Muscle layer of duodenum (tissue), 2 donors: ENCODE results near the gene ARHGEF28.

Experiments used
- H3K27ac ChIP-seq: one replicate; pipeline ENCODE4 v1.7.0; 2013; ENCODE audit warnings: mild to moderate bottlenecking, low read length
- H3K27me3 ChIP-seq: one replicate; pipeline ENCODE4 v1.7.0; 2013; ENCODE audit warnings: low read depth, mild to moderate bottlenecking, control low read depth, low read length
- H3K36me3 ChIP-seq, 2 donors: one replicate each; pipeline ENCODE4 v1.7.0; 2013; ENCODE audit warnings: low read length in 2 of 2, control low read depth in 1 of 2, mild to moderate bottlenecking in 1 of 2; ENCODE audit not compliant: insufficient read depth in 2 of 2, control insufficient read depth in 1 of 2
- H3K4me1 ChIP-seq, 2 donors: one replicate each; pipeline ENCODE4 v1.7.0; 2013; ENCODE audit warnings: low read length in 2 of 2, mild to moderate bottlenecking in 2 of 2, control low read depth in 1 of 2, moderate library complexity in 1 of 2; ENCODE audit not compliant: insufficient read depth in 2 of 2, control insufficient read depth in 1 of 2
- H3K4me3 ChIP-seq, 2 donors: one replicate each; pipeline ENCODE4 v1.7.0; 2013; ENCODE audit warnings: low read length in 2 of 2, low read depth in 1 of 2, mild to moderate bottlenecking in 1 of 2
- H3K9me3 ChIP-seq, 2 donors: one replicate each; pipeline ENCODE4 v1.7.0; 2013; ENCODE audit warnings: low read length in 2 of 2, control low read depth in 1 of 2, mild to moderate bottlenecking in 1 of 2; ENCODE audit not compliant: control insufficient read depth in 1 of 2
- donor health status: healthy.

The ARHGEF28 gene

GRCh38 chr5:73897893-73898292, 271.9 kb downstream of the ARHGEF28 start:
- Histone ChIP-seq H3K4me3 (no peak overlapping the region), H3K27ac (no peak overlapping the region), H3K4me1 (peaks cover 0 to 3% of the 10 kb centered on the region in 2 donors), H3K36me3 (peaks cover 0 to 3% of the 10 kb centered on the region in 2 donors), H3K27me3 (no peaks in the 10 kb centered on the region), H3K9me3 (no peaks in the 10 kb centered on the region)

- Histone ChIP-seq H3K27me3 (no peaks in the 10 kb centered on the region), H3K4me1 (peaks cover 0 to 4% of the 10 kb centered on the region in 2 donors), H3K36me3 (peaks cover 0 to 3% of the 10 kb centered on the region in 2 donors), H3K27ac (no peak overlapping the region), H3K9me3 (no peaks in the 10 kb centered on the region), H3K4me3 (no peak overlapping the region)
These were observed 273.1 kb downstream of the ARHGEF28 start for GRCh38 chr5:73899055-73899454.

- no peak overlapping the region for H3K27ac ChIP-seq
- H3K9me3 ChIP-seq: no peaks in the 10 kb centered on the region
- H3K4me1 ChIP-seq: peaks cover 0 to 4% of the 10 kb centered on the region in 2 donors
- H3K36me3 ChIP-seq: peaks cover 0 to 3% of the 10 kb centered on the region in 2 donors
- H3K4me3 ChIP-seq: no peak overlapping the region
- H3K27me3 ChIP-seq: no peaks in the 10 kb centered on the region
These were observed 273.9 kb downstream of the ARHGEF28 start for GRCh38 chr5:73899916-73900315.

- no peaks in the 10 kb centered on the region for H3K9me3 ChIP-seq
- H3K4me1 ChIP-seq: peaks cover 0 to 4% of the 10 kb centered on the region in 2 donors
- no peak overlapping the region for H3K4me3 ChIP-seq
- no peaks in the 10 kb centered on the region for H3K27me3 ChIP-seq
- no peak overlapping the region for H3K27ac ChIP-seq
- peaks cover 0 to 3% of the 10 kb centered on the region in 2 donors for H3K36me3 ChIP-seq
These were observed 274.6 kb downstream of the ARHGEF28 start for GRCh38 chr5:73900566-73900965.

- Histone ChIP-seq H3K9me3 (no peaks in the 10 kb centered on the region), H3K27me3 (no peaks in the 10 kb centered on the region), H3K36me3 (peaks cover 0 to 3% of the 10 kb centered on the region in 2 donors), H3K4me1 (peaks cover 0 to 4% of the 10 kb centered on the region in 2 donors), H3K4me3 (no peak overlapping the region), H3K27ac (no peak overlapping the region)
These were observed 275.0 kb downstream of the ARHGEF28 start for GRCh38 chr5:73901043-73901442.

- no peak overlapping the region for H3K27ac ChIP-seq
- H3K36me3 ChIP-seq: peaks cover 0 to 3% of the 10 kb centered on the region in 2 donors
- no peaks in the 10 kb centered on the region for H3K9me3 ChIP-seq
- H3K4me1 ChIP-seq: peaks cover 0 to 4% of the 10 kb centered on the region in 2 donors
- no peak overlapping the region for H3K4me3 ChIP-seq
- no peaks in the 10 kb centered on the region for H3K27me3 ChIP-seq
These were observed 275.5 kb downstream of the ARHGEF28 start for GRCh38 chr5:73901455-73901854.

GRCh38 chr5:73902327-73903051, 276.5 kb downstream of the ARHGEF28 start:
- H3K4me3 ChIP-seq: no peak overlapping the region
- no peak overlapping the region for H3K27ac ChIP-seq
- H3K4me1 ChIP-seq: peaks cover 0 to 4% of the 10 kb centered on the region in 2 donors
- H3K9me3 ChIP-seq: no peaks in the 10 kb centered on the region
- H3K36me3 ChIP-seq: peaks cover 0 to 3% of the 10 kb centered on the region in 2 donors
- H3K27me3 ChIP-seq: no peaks in the 10 kb centered on the region

- Histone ChIP-seq H3K4me3 (no peak overlapping the region), H3K36me3 (peaks cover 0 to 3% of the 10 kb centered on the region in 2 donors), H3K4me1 (peaks cover 0 to 4% of the 10 kb centered on the region in 2 donors), H3K9me3 (no peaks in the 10 kb centered on the region), H3K27ac (no peak overlapping the region), H3K27me3 (no peaks in the 10 kb centered on the region)
These were observed 277.2 kb downstream of the ARHGEF28 start for GRCh38 chr5:73903169-73903568.

- H3K27me3 ChIP-seq: no peaks in the 10 kb centered on the region
- no peak overlapping the region for H3K27ac ChIP-seq
- H3K4me3 ChIP-seq: no peak overlapping the region
- no peaks in the 10 kb centered on the region for H3K9me3 ChIP-seq
- H3K4me1 ChIP-seq: peaks cover 0 to 4% of the 10 kb centered on the region in 2 donors
- H3K36me3 ChIP-seq: no peaks in the 10 kb centered on the region
These were observed 280.3 kb downstream of the ARHGEF28 start for GRCh38 chr5:73906277-73906676.

GRCh38 chr5:73907164-73907563, 281.2 kb downstream of the ARHGEF28 start:
- Histone ChIP-seq H3K9me3 (no peaks in the 10 kb centered on the region), H3K27ac (no peak overlapping the region), H3K36me3 (no peaks in the 10 kb centered on the region), H3K27me3 (no peaks in the 10 kb centered on the region), H3K4me1 (peaks cover 0 to 4% of the 10 kb centered on the region in 2 donors), H3K4me3 (no peak overlapping the region)

- Histone ChIP-seq H3K27ac (no peak overlapping the region), H3K36me3 (no peaks in the 10 kb centered on the region), H3K9me3 (no peaks in the 10 kb centered on the region), H3K4me1 (no peaks in the 10 kb centered on the region), H3K27me3 (no peaks in the 10 kb centered on the region), H3K4me3 (no peak overlapping the region)
These were observed 282.4 kb downstream of the ARHGEF28 start for GRCh38 chr5:73908395-73908794.

GRCh38 chr5:73908846-73909245, 282.9 kb downstream of the ARHGEF28 start:
- no peaks in the 10 kb centered on the region for H3K36me3 ChIP-seq
- no peak overlapping the region for H3K27ac ChIP-seq
- no peaks in the 10 kb centered on the region for H3K4me1 ChIP-seq
- H3K27me3 ChIP-seq: no peaks in the 10 kb centered on the region
- H3K4me3 ChIP-seq: no peak overlapping the region
- no peaks in the 10 kb centered on the region for H3K9me3 ChIP-seq
